GM23338 (cell line): ENCODE measurements around the gene FRMPD1. TPM values are rescaled to one million over a fixed set of nuclear protein-coding genes. Genes with fewer than 3 reads are reported as not detected.

ENCODE experiments used
- ATAC-seq: fragments of 200-7000 bp; cut with Tn5 transposase; 3 replicates; pipeline ENCODE4 v1.9.1; 2020
- DNase-seq: peaks from one replicate; pipeline ENCODE4 v3.0.0-alpha.2; 2015; ENCODE audit warnings: low spot score
- H2AFZ ChIP-seq: fragments of 200-600 bp; sonication (generic); 2 replicates; pipeline ENCODE4 v1.8.0; 2016; ENCODE audit warnings: antibody characterized with exemption, mild to moderate bottlenecking, moderate library complexity
- H3F3A ChIP-seq: fragments of 200-600 bp; sonication (generic); replicated peaks from 2 replicates; pipeline ENCODE4 v1.8.0; 2017; ENCODE audit warnings: antibody characterized with exemption, mixed run types, low read depth
- H3K27ac ChIP-seq: fragments of 200-600 bp; sonication (generic); 2 replicates; pipeline ENCODE4 v1.6.1; 2016; ENCODE audit warnings: low read depth
- H3K27me3 ChIP-seq: fragments of 200-600 bp; sonication (generic); 2 replicates; pipeline ENCODE4 v1.8.0; 2016; ENCODE audit warnings: mild to moderate bottlenecking, mixed run types, moderate library complexity; ENCODE audit not compliant: insufficient read depth
- H3K36me3 ChIP-seq: fragments of 200-600 bp; sonication (generic); 2 replicates; pipeline ENCODE4 v1.8.0; 2016; ENCODE audit warnings: mild to moderate bottlenecking; ENCODE audit not compliant: insufficient read depth
- H3K4me1 ChIP-seq: fragments of 200-600 bp; sonication (generic); 2 replicates; pipeline ENCODE4 v1.8.0; 2016; ENCODE audit warnings: mild to moderate bottlenecking, moderate library complexity; ENCODE audit not compliant: insufficient read depth
- H3K4me2 ChIP-seq: fragments of 200-600 bp; sonication (generic); 2 replicates; pipeline ENCODE4 v1.7.1; 2017; ENCODE audit warnings: mixed run types
- H3K4me3 ChIP-seq: fragments of 200-600 bp; sonication (generic); 2 replicates; pipeline ENCODE4 v1.6.1; 2016; ENCODE audit warnings: mixed run types
- H3K79me2 ChIP-seq: fragments of 200-600 bp; sonication (generic); replicated peaks from 2 replicates; pipeline ENCODE4 v1.8.0; 2017; ENCODE audit warnings: mild to moderate bottlenecking; ENCODE audit not compliant: insufficient read depth
- H3K9me2 ChIP-seq: fragments of 200-600 bp; sonication (generic); 2 replicates; pipeline ENCODE4 v1.8.0; 2017; ENCODE audit not compliant: insufficient read depth
- H4K20me1 ChIP-seq: fragments of 200-600 bp; sonication (generic); replicated peaks from 2 replicates; pipeline ENCODE4 v1.8.0; 2017; ENCODE audit warnings: mild to moderate bottlenecking; ENCODE audit not compliant: insufficient read depth
- H3K27ac Mint-ChIP-seq: 2 replicates; pipeline ENCODE4 v1.8.0; 2020; ENCODE audit warnings: inconsistent platforms, mild to moderate bottlenecking, moderate library complexity, mixed read lengths
- H3K27me3 Mint-ChIP-seq: 3 replicates; pipeline ENCODE4 v1.8.0; 2022; ENCODE audit warnings: low read depth, mild to moderate bottlenecking, moderate library complexity, mixed read lengths, inconsistent platforms; ENCODE audit not compliant: insufficient read depth, poor library complexity
- H3K36me3 Mint-ChIP-seq: 3 replicates; pipeline ENCODE4 v1.8.0; 2021; ENCODE audit warnings: low read depth, mild to moderate bottlenecking, inconsistent platforms, moderate library complexity, mixed read lengths
- H3K4me1 Mint-ChIP-seq: 3 replicates; pipeline ENCODE4 v1.8.0; 2020; ENCODE audit warnings: mild to moderate bottlenecking, inconsistent platforms, mixed read lengths
- H3K4me3 Mint-ChIP-seq: 3 replicates; pipeline ENCODE4 v1.8.0; 2021; ENCODE audit warnings: moderate library complexity, mild to moderate bottlenecking, inconsistent platforms, mixed read lengths
- H3K9me3 Mint-ChIP-seq: 3 replicates; pipeline ENCODE4 v1.8.0; 2020; ENCODE audit warnings: moderate library complexity, mild to moderate bottlenecking, inconsistent platforms, mixed read lengths
- CREB1 ChIP-seq: fragments of 250-450 bp; sonication (Bioruptor Pico); IDR thresholded peaks from 2 replicates; pipeline ENCODE4 v1.5.0; 2020; ENCODE audit warnings: low read depth, mild to moderate bottlenecking, moderate library complexity
- CTCF ChIP-seq, 2 experiments: fragments of 200-600 bp in 1 of 2; sonication (generic) in 1 of 2; conservative IDR thresholded peaks; 2 replicates each; pipeline versions ENCODE4 v1.5.1 to v1.6.1; 2016 to 2017; ENCODE audit warnings: antibody characterized with exemption in 2 of 2, low read depth in 2 of 2, mild to moderate bottlenecking in 2 of 2, moderate library complexity in 1 of 2
- ETS1 ChIP-seq: IDR thresholded peaks from 2 replicates; pipeline ENCODE4 v1.6.1; 2016; ENCODE audit warnings: antibody characterized with exemption
- EZH2 ChIP-seq: fragments of 200-600 bp; sonication (generic); IDR thresholded peaks from one replicate; pipeline ENCODE4 v1.8.0; 2017; ENCODE audit warnings: antibody characterized with exemption, mild to moderate bottlenecking, low read depth; ENCODE audit not compliant: unreplicated experiment
- EZH2phosphoT487 ChIP-seq: fragments of 200-600 bp; sonication (generic); IDR thresholded peaks from one replicate; pipeline ENCODE4 v1.8.1; 2018; ENCODE audit warnings: antibody characterized with exemption; ENCODE audit not compliant: unreplicated experiment
- JUNB ChIP-seq: IDR thresholded peaks from one replicate; pipeline ENCODE4 v1.6.1; 2016; ENCODE audit warnings: antibody characterized with exemption; ENCODE audit not compliant: unreplicated experiment
- NANOG ChIP-seq: IDR thresholded peaks from 2 replicates; pipeline ENCODE4 v1.6.1; 2016; ENCODE audit warnings: antibody characterized with exemption, borderline replicate concordance
- POLR2AphosphoS5 ChIP-seq: IDR thresholded peaks from 2 replicates; pipeline ENCODE4 v1.6.1; 2016; ENCODE audit warnings: antibody characterized with exemption, low read depth
- STAT1 ChIP-seq: IDR thresholded peaks from one replicate; pipeline ENCODE4 v1.6.1; 2016; ENCODE audit warnings: antibody characterized with exemption; ENCODE audit not compliant: unreplicated experiment
- ZNF114 ChIP-seq: fragments of 250-450 bp; sonication (Bioruptor Pico); IDR thresholded peaks from 2 replicates; pipeline ENCODE4 v1.5.0; 2020; ENCODE audit warnings: mild to moderate bottlenecking, moderate library complexity
- ZNF331 ChIP-seq: fragments of 250-450 bp; sonication (Bioruptor Pico); IDR thresholded peaks from 2 replicates; pipeline ENCODE4 v1.5.0; 2020; ENCODE audit warnings: low read depth, mild to moderate bottlenecking, moderate library complexity
- polyA plus RNA-seq: library from polyadenylated mRNA; unstranded; fragments of >200 nt; fragmentation: Nextera tagmentation; extraction: Ambion mirVana; gene quantifications from 2 replicates; pipeline ENCODE4 v1.2.1, GENCODE V29; 2016
- total RNA-seq: library from RNA; depleted of rRNA; stranded (reverse); fragments of >200 nt; shearing (Covaris generic); gene quantifications from 2 replicates; pipeline ENCODE4 v1.2.3, GENCODE V29; 2014
- TF ChIP-seq, protein P1 (sequence below): fragments of 250-450 bp; sonication (Bioruptor Pico); IDR thresholded peaks from 2 replicates; pipeline ENCODE4 v1.5.0; 2020; ENCODE audit warnings: mild to moderate bottlenecking, moderate library complexity
- TF ChIP-seq, protein P2 (sequence below): IDR thresholded peaks from one replicate; pipeline ENCODE4 v1.6.1; 2018; ENCODE audit warnings: antibody characterized with exemption; ENCODE audit not compliant: unreplicated experiment

The FRMPD1 gene
- total and polyA plus RNA-seq, 2 experiments from 2014 or later, result 0.23 to 0.63 TPM

DNA sequence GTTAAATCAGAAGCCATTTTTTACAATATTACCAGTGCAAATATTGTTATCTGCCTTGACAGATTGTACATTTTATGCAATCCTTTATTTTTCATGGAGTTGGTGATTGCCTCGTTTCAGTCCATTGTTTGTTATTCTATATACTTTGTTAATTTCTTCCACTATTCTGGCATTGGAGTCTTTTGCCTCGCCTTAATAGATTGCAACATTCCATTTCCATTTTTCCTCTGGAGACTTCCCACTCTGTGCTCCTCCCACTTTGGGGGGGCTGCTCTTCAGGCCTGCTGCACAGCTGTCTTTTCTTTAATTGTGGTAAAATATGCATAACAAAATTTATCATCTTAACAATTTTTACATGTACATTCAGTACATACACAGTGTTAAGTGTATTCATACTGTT lies 145.5 kb downstream of the FRMPD1 start:
- Histone ChIP-seq H4K20me1 (no peaks in the 10 kb centered on the region), H3K27ac (no peak overlapping the region), H3F3A (no peaks in the 10 kb centered on the region), H3K9me2 (no peaks in the 10 kb centered on the region), H2AFZ (no peak overlapping the region), H3K4me2 (no peak overlapping the region), H3K36me3 (no peaks in the 10 kb centered on the region), H3K4me1 (peaks cover 9% of the 10 kb centered on the region; the same call in 1 of the 2 replicates), H3K79me2 (no peaks in the 10 kb centered on the region), H3K27me3 (no peaks in the 10 kb centered on the region), H3K4me3 (no peak overlapping the region)
- Mint-ChIP-seq H3K27me3 (peaks cover 3% of the 10 kb centered on the region), H3K4me3 (no peak overlapping the region), H3K4me1 (peaks cover 7% of the 10 kb centered on the region), H3K36me3 (no peaks in the 10 kb centered on the region), H3K9me3 (no peaks in the 10 kb centered on the region), H3K27ac (no peak overlapping the region)
- TF ChIP-seq EZH2 (no peak), CREB1 (CRISPR knock-in tag) (no peak), ZNF114 (CRISPR knock-in tag) (no peak), JUNB (no peak), ETS1 (no peak), POLR2AphosphoS5 (no peak), EZH2phosphoT487 (no peak), CTCF (conservative IDR thresholded peaks at IDR 0.05; ENCODE audit: low read depth in 2 of 2) (no peak), ZNF331 (CRISPR knock-in tag) (no peak), STAT1 (no peak), NANOG (no peak)
- TF ChIP-seq, protein P1, sequence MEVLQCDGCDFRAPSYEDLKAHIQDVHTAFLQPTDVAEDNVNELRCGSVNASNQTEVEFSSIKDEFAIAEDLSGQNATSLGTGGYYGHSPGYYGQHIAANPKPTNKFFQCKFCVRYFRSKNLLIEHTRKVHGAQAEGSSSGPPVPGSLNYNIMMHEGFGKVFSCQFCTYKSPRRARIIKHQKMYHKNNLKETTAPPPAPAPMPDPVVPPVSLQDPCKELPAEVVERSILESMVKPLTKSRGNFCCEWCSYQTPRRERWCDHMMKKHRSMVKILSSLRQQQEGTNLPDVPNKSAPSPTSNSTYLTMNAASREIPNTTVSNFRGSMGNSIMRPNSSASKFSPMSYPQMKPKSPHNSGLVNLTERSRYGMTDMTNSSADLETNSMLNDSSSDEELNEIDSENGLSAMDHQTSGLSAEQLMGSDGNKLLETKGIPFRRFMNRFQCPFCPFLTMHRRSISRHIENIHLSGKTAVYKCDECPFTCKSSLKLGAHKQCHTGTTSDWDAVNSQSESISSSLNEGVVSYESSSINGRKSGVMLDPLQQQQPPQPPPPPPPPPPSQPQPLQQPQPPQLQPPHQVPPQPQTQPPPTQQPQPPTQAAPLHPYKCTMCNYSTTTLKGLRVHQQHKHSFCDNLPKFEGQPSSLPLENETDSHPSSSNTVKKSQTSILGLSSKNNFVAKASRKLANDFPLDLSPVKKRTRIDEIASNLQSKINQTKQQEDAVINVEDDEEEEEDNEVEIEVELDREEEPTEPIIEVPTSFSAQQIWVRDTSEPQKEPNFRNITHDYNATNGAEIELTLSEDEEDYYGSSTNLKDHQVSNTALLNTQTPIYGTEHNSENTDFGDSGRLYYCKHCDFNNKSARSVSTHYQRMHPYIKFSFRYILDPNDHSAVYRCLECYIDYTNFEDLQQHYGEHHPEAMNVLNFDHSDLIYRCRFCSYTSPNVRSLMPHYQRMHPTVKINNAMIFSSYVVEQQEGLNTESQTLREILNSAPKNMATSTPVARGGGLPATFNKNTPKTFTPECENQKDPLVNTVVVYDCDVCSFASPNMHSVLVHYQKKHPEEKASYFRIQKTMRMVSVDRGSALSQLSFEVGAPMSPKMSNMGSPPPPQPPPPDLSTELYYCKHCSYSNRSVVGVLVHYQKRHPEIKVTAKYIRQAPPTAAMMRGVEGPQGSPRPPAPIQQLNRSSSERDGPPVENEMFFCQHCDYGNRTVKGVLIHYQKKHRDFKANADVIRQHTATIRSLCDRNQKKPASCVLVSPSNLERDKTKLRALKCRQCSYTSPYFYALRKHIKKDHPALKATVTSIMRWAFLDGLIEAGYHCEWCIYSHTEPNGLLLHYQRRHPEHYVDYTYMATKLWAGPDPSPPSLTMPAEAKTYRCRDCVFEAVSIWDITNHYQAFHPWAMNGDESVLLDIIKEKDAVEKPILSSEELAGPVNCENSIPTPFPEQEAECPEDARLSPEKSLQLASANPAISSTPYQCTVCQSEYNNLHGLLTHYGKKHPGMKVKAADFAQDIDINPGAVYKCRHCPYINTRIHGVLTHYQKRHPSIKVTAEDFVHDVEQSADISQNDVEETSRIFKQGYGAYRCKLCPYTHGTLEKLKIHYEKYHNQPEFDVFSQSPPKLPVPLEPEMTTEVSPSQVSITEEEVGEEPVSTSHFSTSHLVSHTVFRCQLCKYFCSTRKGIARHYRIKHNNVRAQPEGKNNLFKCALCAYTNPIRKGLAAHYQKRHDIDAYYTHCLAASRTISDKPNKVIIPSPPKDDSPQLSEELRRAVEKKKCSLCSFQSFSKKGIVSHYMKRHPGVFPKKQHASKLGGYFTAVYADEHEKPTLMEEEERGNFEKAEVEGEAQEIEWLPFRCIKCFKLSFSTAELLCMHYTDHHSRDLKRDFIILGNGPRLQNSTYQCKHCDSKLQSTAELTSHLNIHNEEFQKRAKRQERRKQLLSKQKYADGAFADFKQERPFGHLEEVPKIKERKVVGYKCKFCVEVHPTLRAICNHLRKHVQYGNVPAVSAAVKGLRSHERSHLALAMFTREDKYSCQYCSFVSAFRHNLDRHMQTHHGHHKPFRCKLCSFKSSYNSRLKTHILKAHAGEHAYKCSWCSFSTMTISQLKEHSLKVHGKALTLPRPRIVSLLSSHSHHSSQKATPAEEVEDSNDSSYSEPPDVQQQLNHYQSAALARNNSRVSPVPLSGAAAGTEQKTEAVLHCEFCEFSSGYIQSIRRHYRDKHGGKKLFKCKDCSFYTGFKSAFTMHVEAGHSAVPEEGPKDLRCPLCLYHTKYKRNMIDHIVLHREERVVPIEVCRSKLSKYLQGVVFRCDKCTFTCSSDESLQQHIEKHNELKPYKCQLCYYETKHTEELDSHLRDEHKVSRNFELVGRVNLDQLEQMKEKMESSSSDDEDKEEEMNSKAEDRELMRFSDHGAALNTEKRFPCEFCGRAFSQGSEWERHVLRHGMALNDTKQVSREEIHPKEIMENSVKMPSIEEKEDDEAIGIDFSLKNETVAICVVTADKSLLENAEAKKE (CRISPR knock-in tag), result no peak
- TF ChIP-seq, protein P2, sequence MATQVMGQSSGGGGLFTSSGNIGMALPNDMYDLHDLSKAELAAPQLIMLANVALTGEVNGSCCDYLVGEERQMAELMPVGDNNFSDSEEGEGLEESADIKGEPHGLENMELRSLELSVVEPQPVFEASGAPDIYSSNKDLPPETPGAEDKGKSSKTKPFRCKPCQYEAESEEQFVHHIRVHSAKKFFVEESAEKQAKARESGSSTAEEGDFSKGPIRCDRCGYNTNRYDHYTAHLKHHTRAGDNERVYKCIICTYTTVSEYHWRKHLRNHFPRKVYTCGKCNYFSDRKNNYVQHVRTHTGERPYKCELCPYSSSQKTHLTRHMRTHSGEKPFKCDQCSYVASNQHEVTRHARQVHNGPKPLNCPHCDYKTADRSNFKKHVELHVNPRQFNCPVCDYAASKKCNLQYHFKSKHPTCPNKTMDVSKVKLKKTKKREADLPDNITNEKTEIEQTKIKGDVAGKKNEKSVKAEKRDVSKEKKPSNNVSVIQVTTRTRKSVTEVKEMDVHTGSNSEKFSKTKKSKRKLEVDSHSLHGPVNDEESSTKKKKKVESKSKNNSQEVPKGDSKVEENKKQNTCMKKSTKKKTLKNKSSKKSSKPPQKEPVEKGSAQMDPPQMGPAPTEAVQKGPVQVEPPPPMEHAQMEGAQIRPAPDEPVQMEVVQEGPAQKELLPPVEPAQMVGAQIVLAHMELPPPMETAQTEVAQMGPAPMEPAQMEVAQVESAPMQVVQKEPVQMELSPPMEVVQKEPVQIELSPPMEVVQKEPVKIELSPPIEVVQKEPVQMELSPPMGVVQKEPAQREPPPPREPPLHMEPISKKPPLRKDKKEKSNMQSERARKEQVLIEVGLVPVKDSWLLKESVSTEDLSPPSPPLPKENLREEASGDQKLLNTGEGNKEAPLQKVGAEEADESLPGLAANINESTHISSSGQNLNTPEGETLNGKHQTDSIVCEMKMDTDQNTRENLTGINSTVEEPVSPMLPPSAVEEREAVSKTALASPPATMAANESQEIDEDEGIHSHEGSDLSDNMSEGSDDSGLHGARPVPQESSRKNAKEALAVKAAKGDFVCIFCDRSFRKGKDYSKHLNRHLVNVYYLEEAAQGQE, result no peak
- DNase-seq (no peak), ATAC-seq (no peak)
